ENCODE measurements around the gene CFAP57. TPM values are rescaled to one million over a fixed set of nuclear protein-coding genes. Genes with fewer than 3 reads are reported as not detected.

CFAP57 gene
- total and polyA plus RNA-seq, 2 of the 8 experiments (the other 6 are each of a cell fraction or from before 2014, with no cell fraction given), result 0.20 to 0.80 TPM

DNA sequence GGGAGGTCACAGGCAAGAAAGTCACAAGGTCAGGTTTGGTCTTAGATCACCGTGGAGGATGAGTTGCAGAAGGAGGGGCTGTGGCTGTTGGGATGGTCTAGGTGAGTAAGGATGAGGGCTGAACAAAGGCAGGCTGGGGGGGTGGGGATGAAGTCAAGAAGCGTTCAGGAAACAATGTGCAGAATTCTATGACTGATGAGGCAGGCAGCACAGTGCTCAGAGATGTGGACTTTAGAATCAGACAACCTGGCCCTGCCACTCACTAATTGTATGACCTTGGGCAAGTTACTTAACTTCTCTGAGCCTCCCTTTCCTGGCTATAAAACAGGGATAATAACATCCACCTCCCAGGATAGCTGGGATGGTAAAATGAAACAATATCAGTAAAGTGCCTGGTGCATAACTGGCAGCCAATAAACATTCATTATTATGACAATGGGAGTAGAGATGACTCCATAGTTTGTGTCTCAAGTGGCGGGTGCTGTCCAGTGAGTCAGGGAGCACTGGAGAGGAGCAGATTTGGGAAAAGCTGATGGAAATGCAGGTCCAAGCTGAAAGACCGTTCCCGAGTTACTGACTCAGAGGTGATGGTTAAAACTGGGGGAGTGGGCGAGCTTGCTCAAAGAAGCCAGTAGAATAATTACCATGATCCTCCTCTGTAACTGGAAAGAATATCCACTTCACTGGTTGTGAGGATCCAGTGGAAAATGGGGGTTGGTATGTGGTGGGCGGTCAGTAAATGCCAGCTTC lies 130.8 kb downstream of the CFAP57 start:
- H3K4me1 ChIP-seq (replicated peaks in 1 of 4; ENCODE audit: control insufficient read depth in 3 of 4, insufficient read depth in 4 of 4, low read length in 3 of 4), result peaks cover 0 to 2% (median 2%) of the 10 kb centered on the region in 4 experiments; a peak in 3 of 7 replicates
- H2AFZ ChIP-seq (ENCODE audit: low read length), result no peak overlapping the region
- H3K23ac ChIP-seq (ENCODE audit: insufficient read length), result no peak overlapping the region
- ChIA-PET CTCF (ENCODE audit: partially characterized antibody) (interaction anchor here (1.1 to 3.1 kb wide), 7 partner anchors 14 to 116 kb away, joined by 3 to 12 read pairs (median 4); partner anchors contain the start of gene C1orf210), POLR2A (ENCODE audit: partially characterized antibody) (interaction anchor here (0.8 kb wide), 1 partner anchor 87 kb away, joined by 3 read pairs; the partner anchor contains the start of genes MED8 and SZT2)
- no peaks in the 10 kb centered on the region for H3K79me1 ChIP-seq (ENCODE audit: low read depth, low read length)
- H2AK5ac ChIP-seq (ENCODE audit: low read depth, low read length), result 0 out of 2 replicates have a peak overlapping the region, but pooled peaks have one; percentile 28
- no peak overlapping the region for H3K4me3 ChIP-seq (ENCODE audit: extremely low read depth in 1 of 4, insufficient read depth in 2 of 4, low read depth in 3 of 4, low read length in 4 of 4)
- H3K4me2 ChIP-seq (ENCODE audit: insufficient read depth in 1 of 2, low read depth in 2 of 2, low read length in 2 of 2), result no peak overlapping the region
- no peak overlapping the region for H3K9ac ChIP-seq (replicated peaks in 1 of 4; ENCODE audit: extremely low read depth in 1 of 4, low read depth in 3 of 4, low read length in 3 of 4)
- no peak for TF ChIP-seq SAP30 (IDR thresholded peaks at IDR 0.05; ENCODE audit: insufficient read depth, insufficient replicate concordance, low read length)
- TF ChIP-seq POLR2AphosphoS5 (IDR thresholded peaks at IDR 0.05; ENCODE audit: low read depth, low read length), result no peak
- no peak for TF ChIP-seq GTF2F1 (IDR thresholded peaks at IDR 0.05; ENCODE audit: borderline replicate concordance, low read depth, low read length)
- TF ChIP-seq, protein P1, sequence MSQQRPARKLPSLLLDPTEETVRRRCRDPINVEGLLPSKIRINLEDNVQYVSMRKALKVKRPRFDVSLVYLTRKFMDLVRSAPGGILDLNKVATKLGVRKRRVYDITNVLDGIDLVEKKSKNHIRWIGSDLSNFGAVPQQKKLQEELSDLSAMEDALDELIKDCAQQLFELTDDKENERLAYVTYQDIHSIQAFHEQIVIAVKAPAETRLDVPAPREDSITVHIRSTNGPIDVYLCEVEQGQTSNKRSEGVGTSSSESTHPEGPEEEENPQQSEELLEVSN (IDR thresholded peaks at IDR 0.05), result no peak
- TF ChIP-seq BACH1 (IDR thresholded peaks at IDR 0.05; ENCODE audit: low read length), result no peak
- H4K8ac ChIP-seq (ENCODE audit: extremely low read depth, insufficient read depth, low read length), result no peak overlapping the region
- 0 out of 2 replicates have a peak overlapping the region, but pooled peaks have one; percentile 50 for H2BK12ac ChIP-seq (ENCODE audit: low read depth, low read length)
- H3K27me3 ChIP-seq (replicated peaks in 1 of 4; ENCODE audit: control insufficient read depth in 3 of 4, extremely low read depth in 1 of 4, insufficient read depth in 3 of 4, low read length in 3 of 4), result no peaks in the 10 kb centered on the region
- H3K56ac ChIP-seq (replicated peaks; ENCODE audit: insufficient read length, low read depth, low read length), result no peak overlapping the region
- no peaks in the 10 kb centered on the region for H3K36me3 ChIP-seq (ENCODE audit: control insufficient read depth in 2 of 4, insufficient read depth in 4 of 4, low read length in 3 of 4)
- no peaks in the 10 kb centered on the region for H3K79me2 ChIP-seq (ENCODE audit: control insufficient read depth in 1 of 2, insufficient read depth in 2 of 2, low read length in 2 of 2)
- H3K18ac ChIP-seq (ENCODE audit: extremely low read depth, low read length), result no peak overlapping the region
- 85% methylated on average over 7 of the region's 7 CpGs; no CpG with 5 or more reads in 1 of the 2 experiments for WGBS, 2 experiments (ENCODE audit: extremely low coverage in 1 of 2, insufficient coverage in 1 of 2, insufficient read length in 1 of 2, insufficient replicate concordance in 2 of 2, low coverage in 1 of 2, low lambda C conversion rate in 2 of 2, missing lambda C conversion rate in 1 of 2)
- H3K23me2 ChIP-seq (ENCODE audit: low read depth, low read length), result no peaks in the 10 kb centered on the region
- FAIRE-seq (no peak), DNase-seq (ENCODE audit: low read depth in 1 of 2, low spot score in 2 of 2) (no peak)
- H2BK5ac ChIP-seq (ENCODE audit: low read depth, low read length), result no peak overlapping the region
- no peaks in the 10 kb centered on the region for H4K20me1 ChIP-seq (replicated peaks in 1 of 2; ENCODE audit: control insufficient read depth in 1 of 2, insufficient read depth in 2 of 2, low read length in 2 of 2)
- no peak overlapping the region for H3K14ac ChIP-seq (ENCODE audit: insufficient read length)
- no peak overlapping the region for H4K91ac ChIP-seq (replicated peaks; ENCODE audit: insufficient read length, low read length)
- H2BK15ac ChIP-seq (ENCODE audit: low read length), result no peak overlapping the region
- no peak overlapping the region for H2BK120ac ChIP-seq (replicated peaks; ENCODE audit: low read depth, low read length)
- no peak overlapping the region for H3K4ac ChIP-seq (replicated peaks; ENCODE audit: insufficient read length, low read depth, low read length)
- no peak overlapping the region for H3K27ac ChIP-seq (ENCODE audit: low read depth, low read length)
- no peak overlapping the region for H4K5ac ChIP-seq (ENCODE audit: insufficient read length, low read depth, low read length)
- H2BK20ac ChIP-seq (ENCODE audit: low read length), result no peak overlapping the region
- H3K9me3 ChIP-seq (ENCODE audit: insufficient read depth in 2 of 2, low read depth in 1 of 2, low read length in 1 of 2), result no peaks in the 10 kb centered on the region

Data from H1 (cell line).